NT2/D1 (cell line): ENCODE results near the gene ABLIM2.

Experiments used
- DNase-seq: peaks from one replicate; pipeline ENCODE4 v3.0.0-alpha.2; 2011; ENCODE audit warnings: low read depth, low spot score
- H3K27me3 ChIP-seq: 2 replicates; pipeline ENCODE4 v1.6.0; 2011; ENCODE audit warnings: mild to moderate bottlenecking; ENCODE audit not compliant: insufficient read length, insufficient read depth
- H3K36me3 ChIP-seq: 2 replicates; pipeline ENCODE4 v1.6.1; 2011; ENCODE audit warnings: mild to moderate bottlenecking, low read length, mixed read lengths; ENCODE audit not compliant: insufficient read depth, insufficient read length
- H3K4me1 ChIP-seq: 2 replicates; pipeline ENCODE4 v1.5.1; 2011; ENCODE audit not compliant: insufficient read depth, insufficient read length
- H3K4me3 ChIP-seq: 2 replicates; pipeline ENCODE4 v1.5.1; 2011; ENCODE audit warnings: low read depth; ENCODE audit not compliant: insufficient read length
- H3K9ac ChIP-seq: 2 replicates; pipeline ENCODE4 v1.6.0; 2011; ENCODE audit warnings: low read depth; ENCODE audit not compliant: insufficient read length
- H3K9me3 ChIP-seq: 2 replicates; pipeline ENCODE4 v1.5.1; 2011; ENCODE audit warnings: mild to moderate bottlenecking, low read length; ENCODE audit not compliant: insufficient read depth
- SUZ12 ChIP-seq: IDR thresholded peaks from 2 replicates; pipeline ENCODE4 v1.6.1; 2011; ENCODE audit not compliant: insufficient read length, insufficient read depth; ENCODE audit errors: extremely low read depth
- YY1 ChIP-seq: IDR thresholded peaks from 2 replicates; pipeline ENCODE4 v1.6.1; 2011; ENCODE audit not compliant: insufficient read length, insufficient read depth
- ZNF274 ChIP-seq: IDR thresholded peaks from 2 replicates; pipeline ENCODE4 v1.6.1; 2011; ENCODE audit warnings: mild to moderate bottlenecking, low read depth, low read length

The ABLIM2 gene

GRCh38 chr4:8148785-8149435, 9.7 kb downstream of the ABLIM2 start:
- Histone ChIP-seq H3K4me1 (peaks cover 26% of the 10 kb centered on the region), H3K4me3 (no peak overlapping the region), H3K27me3 (no peaks in the 10 kb centered on the region), H3K9me3 (no peaks in the 10 kb centered on the region), H3K36me3 (no peaks in the 10 kb centered on the region), H3K9ac (peak overlapping the region; percentile 27)
- DNase-seq, result no peak
- TF ChIP-seq ZNF274 (no peak), SUZ12 (no peak), YY1 (no peak)

- H3K9me3 ChIP-seq, result no peaks in the 10 kb centered on the region
- no peaks in the 10 kb centered on the region for H3K36me3 ChIP-seq
- no peak for DNase-seq
- H3K9ac ChIP-seq, result no peak overlapping the region
- H3K4me3 ChIP-seq, result no peak overlapping the region
- H3K4me1 ChIP-seq, result peaks cover 31% of the 10 kb centered on the region
- no peak for TF ChIP-seq YY1
- TF ChIP-seq ZNF274, result no peak
- no peak for TF ChIP-seq SUZ12
- H3K27me3 ChIP-seq, result no peaks in the 10 kb centered on the region
Observed at GRCh38 chr4:8148159-8148558, 10.5 kb downstream of the ABLIM2 start.

- Histone ChIP-seq H3K27me3 (no peaks in the 10 kb centered on the region), H3K9me3 (no peaks in the 10 kb centered on the region), H3K4me1 (peaks cover 34% of the 10 kb centered on the region), H3K9ac (peak overlapping the region; percentile 3), H3K4me3 (no peak overlapping the region), H3K36me3 (no peaks in the 10 kb centered on the region)
- DNase-seq, result no peak
- no peak for TF ChIP-seq YY1
Observed at GRCh38 chr4:8147231-8147970, 11.2 kb downstream of the ABLIM2 start.

DNA sequence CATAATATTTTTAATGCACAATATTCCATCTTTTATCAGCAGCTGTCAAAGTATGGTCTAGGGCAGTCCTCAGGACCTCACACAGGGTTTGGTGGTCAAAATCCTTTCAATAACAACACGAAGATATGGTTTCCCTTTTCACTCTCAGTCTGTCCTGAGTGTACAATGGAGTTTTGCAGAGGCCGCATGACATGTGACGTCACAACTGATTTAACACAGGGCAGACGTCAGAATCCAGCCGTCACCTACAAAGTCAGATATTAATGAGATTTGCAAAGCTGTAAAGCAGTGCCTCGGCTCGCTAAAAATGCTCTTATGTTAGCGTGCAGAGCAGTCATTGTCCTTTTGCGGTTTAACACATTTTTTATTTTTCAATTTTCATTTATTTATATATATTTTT, 12.5 kb downstream of the ABLIM2 start:
- no peak overlapping the region for H3K4me3 ChIP-seq
- H3K36me3 ChIP-seq, result no peaks in the 10 kb centered on the region
- H3K4me1 ChIP-seq, result peaks cover 41% of the 10 kb centered on the region
- TF ChIP-seq YY1, result no peak
- TF ChIP-seq ZNF274, result no peak
- no peak for TF ChIP-seq SUZ12
- no peak for DNase-seq
- no peaks in the 10 kb centered on the region for H3K27me3 ChIP-seq
- no peak overlapping the region for H3K9ac ChIP-seq
- H3K9me3 ChIP-seq, result no peaks in the 10 kb centered on the region

DNA sequence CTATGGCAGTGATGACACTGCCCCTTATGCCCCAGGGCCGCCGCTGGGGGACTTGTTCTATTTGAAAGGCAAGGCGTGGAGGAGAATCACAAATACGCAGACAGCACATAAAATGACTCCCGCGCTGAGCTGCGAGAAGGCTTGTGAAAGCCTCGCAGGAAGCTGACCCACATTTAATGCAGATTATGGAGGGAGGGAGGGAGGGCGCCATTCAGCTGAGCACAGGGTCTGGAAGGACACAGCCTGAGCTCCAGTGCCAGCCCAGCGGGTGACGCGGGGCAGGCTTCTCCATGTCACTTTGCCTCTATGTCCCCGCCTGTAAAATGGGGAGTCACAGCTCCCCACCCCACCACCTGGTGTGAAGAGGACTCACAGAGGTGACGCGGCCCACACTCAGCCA, 14.3 kb downstream of the ABLIM2 start:
- no peak overlapping the region for H3K9ac ChIP-seq
- H3K4me3 ChIP-seq, result no peak overlapping the region
- H3K4me1 ChIP-seq, result peaks cover 33% of the 10 kb centered on the region
- no peaks in the 10 kb centered on the region for H3K27me3 ChIP-seq
- TF ChIP-seq ZNF274, result no peak
- TF ChIP-seq YY1, result no peak
- DNase-seq, result no peak
- no peaks in the 10 kb centered on the region for H3K36me3 ChIP-seq
- no peaks in the 10 kb centered on the region for H3K9me3 ChIP-seq

- Histone ChIP-seq H3K4me3 (no peak overlapping the region), H3K9me3 (no peaks in the 10 kb centered on the region), H3K27me3 (no peaks in the 10 kb centered on the region), H3K9ac (peak overlapping the region; percentile 58), H3K4me1 (peaks cover 28% of the 10 kb centered on the region), H3K36me3 (no peaks in the 10 kb centered on the region)
- DNase-seq, result no peak
- no peak for TF ChIP-seq YY1
- no peak for TF ChIP-seq ZNF274
- TF ChIP-seq SUZ12, result no peak
Observed at GRCh38 chr4:8143392-8144140, 15.0 kb downstream of the ABLIM2 start.

DNA sequence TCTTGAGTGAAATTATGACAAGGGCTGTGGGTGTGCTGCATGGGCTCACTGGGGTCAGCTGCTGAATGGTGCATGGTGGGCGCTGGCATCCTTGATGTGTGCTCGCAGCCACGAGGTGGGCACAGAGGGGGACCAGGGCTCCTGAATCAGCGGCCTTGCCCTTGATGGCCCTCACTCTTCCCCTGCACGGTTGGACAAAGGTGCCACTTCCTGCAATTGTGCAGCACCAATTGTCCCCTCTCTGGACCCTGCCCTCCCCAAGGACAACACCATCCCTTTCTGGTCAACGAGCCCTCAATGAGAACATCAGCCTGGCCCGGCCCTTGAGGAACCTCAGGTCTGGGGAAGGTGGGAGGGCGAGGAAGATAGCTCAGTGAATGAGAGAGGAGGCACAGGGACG, 16.1 kb downstream of the ABLIM2 start:
- Histone ChIP-seq H3K9me3 (no peaks in the 10 kb centered on the region), H3K9ac (no peak overlapping the region), H3K36me3 (no peaks in the 10 kb centered on the region), H3K4me3 (no peak overlapping the region), H3K4me1 (peaks cover 22% of the 10 kb centered on the region), H3K27me3 (no peaks in the 10 kb centered on the region)
- TF ChIP-seq ZNF274 (no peak), YY1 (no peak), SUZ12 (no peak)
- no peak for DNase-seq
